HG02642 (cell line): ENCODE measurements around the gene GPR4.

Experiments
- ATAC-seq: cut with Tn5 transposase; IDR thresholded peaks from one replicate; pipeline ENCODE4 v1.9.1; 2021; ENCODE audit warnings: mild to moderate bottlenecking; ENCODE audit not compliant: unreplicated experiment, poor library complexity

Gene GPR4

DNA sequence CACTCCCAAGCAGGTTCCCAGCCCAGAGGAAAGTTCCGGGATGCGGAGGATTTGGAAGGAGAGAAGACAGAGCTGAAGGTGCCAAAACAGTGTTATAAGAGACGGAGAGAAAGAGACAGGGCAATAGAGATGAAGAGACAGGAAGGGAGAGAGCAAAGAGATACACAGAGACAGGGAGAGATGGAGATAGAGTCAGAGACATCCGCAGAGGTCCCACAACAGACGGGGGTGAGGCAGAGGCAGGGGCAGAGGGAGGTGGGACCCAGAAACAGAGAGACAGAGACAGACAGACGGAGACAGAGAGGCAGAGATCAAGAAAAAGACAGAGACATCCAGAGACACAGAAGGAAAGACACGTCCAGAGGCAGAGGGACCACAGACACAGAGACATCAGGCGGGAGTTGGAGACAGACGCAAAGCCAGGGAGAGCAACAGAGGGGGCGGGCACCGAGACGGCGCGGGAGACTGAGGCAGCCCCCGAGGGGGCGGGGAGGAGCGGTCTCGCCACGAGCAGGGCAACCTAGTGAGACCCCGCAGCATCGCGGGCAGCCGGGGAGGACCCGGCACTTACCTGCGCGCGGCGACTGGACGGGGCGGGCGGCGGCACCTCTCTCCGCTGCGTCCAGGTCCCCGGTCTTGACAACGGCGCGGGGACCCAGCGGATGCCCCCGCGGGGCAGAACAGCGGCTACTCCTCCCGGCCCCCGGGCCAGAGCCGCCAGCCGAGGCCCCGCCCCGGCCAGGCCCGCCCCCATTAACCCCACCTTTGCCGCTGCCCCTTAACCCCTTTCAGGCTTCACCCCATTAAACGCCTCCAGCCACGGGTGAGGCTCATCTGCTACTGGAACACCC lies at the start of gene GPR4:
Gene GPR4 (minus strand): TSS at position 689 of the 851 bp plus-strand sequence. CDS start 10,346 bp downstream, outside the sequence.
- no peak for ATAC-seq

DNA sequence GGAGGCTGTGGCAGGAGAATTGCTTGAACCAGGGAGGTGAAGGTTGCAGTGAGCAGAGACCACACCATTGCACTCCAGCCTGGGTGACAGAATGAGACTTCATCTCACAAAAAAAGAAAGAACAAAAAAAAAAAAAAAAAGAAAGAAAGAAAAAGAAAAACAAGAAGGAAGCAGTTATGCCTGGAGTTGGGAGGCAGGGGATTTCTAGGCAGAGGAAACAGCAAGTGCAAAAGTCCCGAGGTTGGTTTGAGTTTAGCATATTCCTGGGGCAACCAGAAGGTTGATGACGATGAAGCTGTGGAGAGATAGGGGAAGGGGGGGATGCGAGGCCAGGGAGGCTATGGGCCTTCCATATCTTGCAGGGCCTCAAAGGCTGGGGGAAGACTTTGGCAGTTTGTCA lies 48.7 kb upstream of the GPR4 start:
- ATAC-seq: no peak

DNA sequence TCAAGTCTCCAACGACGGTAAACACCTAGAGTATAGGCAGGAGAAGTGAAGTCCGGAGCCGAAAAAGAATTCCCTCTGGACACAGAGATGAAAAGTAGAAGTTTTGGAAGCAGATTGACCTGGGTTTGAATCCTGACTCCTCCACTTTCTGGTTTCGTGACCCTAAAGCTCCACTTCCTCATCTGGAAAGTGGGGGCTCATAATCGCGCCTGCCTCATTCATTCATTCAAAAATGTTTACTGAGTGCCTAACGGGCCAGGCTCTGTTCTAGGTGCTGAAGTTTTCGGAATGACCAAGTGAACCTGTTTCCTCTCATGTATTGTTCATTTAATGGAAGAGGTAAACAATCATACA lies 44.3 kb upstream of the GPR4 start:
- no peak for ATAC-seq

DNA sequence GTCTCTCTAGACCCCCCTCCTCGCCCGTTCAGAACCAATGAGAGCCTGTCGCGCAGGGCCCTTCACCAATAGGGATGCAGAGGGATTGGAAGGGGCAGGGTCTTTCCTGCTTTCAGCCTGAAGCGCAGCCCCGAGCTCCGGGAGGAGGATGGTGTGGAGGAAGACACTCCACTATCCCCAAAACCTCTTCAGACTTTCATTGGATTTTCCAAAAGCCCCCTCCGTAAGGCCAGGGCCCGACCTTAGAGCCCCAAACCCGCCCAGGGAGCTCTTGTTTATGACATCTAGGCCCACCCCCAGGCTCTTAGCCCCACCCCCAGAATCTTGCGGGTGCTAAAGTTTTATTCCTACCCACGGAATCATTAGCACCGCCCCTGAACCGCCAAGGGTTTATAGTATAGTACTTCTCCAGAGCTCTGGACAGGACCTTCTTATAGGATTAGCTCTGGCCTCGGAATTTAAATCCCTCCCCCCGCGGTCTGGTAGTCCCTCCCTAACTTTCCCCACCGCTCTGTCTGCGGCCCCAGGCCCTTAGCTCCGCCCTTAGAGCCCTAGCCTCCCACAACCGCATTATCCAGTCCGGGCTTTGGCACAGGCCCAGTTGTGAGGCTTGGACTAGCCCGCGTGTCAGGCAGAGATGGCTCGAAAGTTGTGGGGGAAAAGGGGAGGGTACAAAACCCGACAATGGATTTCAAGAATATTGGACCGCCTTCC lies 43.8 kb upstream of the GPR4 start:
- ATAC-seq: peak; percentile 37

- ATAC-seq: no peak
Observed at GRCh38 chr19:45645068-45645630, 43.1 kb upstream of the GPR4 start.

- ATAC-seq: no peak
Observed at GRCh38 chr19:45643927-45644771, 42.1 kb upstream of the GPR4 start.

GRCh38 chr19:45643024-45643926 lies 41.3 kb upstream of the GPR4 start:
- peak; percentile 32 for ATAC-seq

GRCh38 chr19:45641274-45642105 lies 39.5 kb upstream of the GPR4 start:
- peak; percentile 37 for ATAC-seq

DNA sequence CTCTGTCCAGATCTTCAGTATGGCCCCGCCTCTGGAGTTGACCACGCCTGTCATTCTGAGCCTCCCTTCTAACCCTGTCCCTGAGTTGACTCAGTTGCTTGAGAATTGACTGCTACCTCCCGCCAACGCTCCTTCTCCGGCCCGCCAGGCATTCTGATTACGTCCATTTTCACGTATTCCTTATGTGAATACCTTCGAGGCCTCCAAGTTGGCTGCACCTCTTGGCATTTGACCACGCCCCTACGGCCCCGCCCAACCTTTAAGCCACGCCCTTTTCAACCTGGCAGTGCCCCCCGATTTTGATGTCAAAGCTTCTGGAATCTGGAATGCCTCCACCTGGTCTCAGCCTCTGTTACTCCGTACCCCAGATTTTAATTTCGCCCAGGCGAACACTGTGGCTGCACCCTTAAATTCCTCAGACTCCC lies 38.8 kb upstream of the GPR4 start:
- no peak for ATAC-seq

DNA sequence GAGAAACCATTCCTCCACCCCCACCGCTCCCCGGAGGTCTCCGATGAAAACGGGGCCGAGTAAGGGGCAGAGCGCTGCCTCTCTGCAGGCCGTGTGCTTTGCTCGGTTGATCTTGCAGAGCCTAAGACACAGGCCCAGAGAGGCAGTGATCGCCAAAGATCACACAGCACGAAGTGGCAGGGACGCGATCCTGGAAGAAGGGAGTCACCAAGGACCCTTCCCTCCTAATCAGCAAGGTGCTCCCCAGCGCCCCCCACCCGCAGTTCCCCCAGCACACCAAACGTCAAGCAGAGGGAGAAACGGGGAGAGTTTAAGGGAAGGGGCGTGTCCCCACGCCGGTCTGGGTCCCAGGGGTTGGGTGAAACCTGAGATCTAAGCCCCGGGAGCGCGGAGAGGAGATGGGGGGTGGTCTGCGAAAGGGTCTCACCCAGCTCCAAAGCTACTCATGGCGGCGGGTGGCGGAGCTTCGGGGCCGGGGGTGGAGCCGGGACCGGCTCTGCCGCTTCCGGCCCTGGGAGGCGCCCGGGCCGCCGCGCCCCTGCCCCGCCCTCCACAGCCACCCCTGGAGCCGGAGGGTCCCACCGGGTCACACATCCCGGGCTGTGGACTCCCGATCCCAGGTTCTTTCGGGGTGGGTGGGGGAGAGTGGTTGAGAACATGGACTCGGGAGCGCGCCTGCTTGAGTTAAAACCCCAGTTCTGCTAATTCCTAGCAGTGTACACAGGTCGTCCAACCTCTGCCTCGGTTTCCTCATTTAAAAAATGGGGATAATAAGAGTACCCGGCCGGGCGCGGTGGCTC lies 37.1 kb upstream of the GPR4 start, which contains the start of gene EML2:
Gene EML2 (minus strand): TSS at position 468 of the 800 bp plus-strand sequence. CDS start 21 bp downstream, at position 447.
- no peak for ATAC-seq

- no peak for ATAC-seq
Observed at GRCh38 chr19:45637890-45638667, 36.1 kb upstream of the GPR4 start.

DNA sequence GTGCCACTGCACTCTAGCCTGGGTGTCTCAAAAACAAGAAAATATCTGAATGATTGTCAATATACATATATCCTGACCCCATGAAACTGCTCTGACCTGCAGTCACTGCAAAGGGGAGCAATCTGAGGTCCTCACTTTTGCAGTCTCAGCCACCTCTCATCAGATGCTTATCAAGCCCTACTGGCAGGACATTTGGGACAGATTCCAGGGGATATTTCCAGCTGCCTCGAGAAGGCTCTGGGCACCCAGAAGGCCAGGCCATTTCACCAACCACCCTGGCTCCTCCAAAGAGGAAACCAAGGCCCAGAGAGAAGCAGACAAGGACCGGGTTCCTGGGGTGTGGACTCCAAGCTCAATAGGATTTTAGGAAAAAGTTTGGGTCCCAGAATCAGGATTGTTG lies 34.9 kb upstream of the GPR4 start:
- no peak for ATAC-seq

DNA sequence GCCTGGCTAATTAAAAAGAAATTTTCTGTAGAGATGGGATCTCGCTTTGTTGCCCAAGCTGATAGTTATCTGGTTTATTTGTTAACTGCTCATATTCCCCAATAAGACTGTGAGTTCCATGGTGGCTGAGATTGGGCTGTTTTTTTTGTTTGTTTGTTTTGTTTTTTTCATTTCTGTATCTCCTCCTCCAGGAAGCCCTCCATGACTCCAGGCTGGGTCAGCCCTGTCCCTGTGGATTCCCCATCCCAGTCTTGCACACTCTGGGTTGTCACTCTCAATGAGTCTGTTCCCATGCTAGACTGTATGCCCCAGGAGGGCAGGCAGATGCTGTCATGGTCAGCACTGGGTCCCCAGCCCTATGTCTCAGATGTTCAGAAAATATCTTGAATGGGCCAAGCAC lies 34.3 kb upstream of the GPR4 start:
- ATAC-seq: no peak

- no peak for ATAC-seq
Observed at GRCh38 chr19:45632468-45633196, 30.6 kb upstream of the GPR4 start.

DNA sequence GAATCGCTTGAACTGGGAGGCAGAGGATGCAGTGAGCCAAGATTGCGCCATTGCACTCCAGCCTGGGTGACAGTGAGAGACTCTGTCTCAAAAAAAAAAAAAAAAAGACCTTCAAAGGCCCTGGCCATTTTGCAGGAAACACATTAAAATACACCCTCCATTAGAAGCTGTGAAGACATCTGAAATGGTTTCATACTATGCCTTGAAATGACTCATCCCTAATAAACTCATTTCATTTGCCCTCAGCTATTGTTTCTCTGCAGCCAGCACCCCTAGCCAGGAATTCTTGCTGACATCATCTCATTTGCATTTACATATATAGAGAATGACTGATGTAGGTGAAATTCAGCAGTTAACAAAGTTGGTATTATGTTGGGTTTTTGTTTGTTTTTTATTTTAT lies 28.5 kb upstream of the GPR4 start:
- no peak for ATAC-seq

GRCh38 chr19:45629704-45630103 lies 27.7 kb upstream of the GPR4 start:
- ATAC-seq: no peak
